GM19035 (cell line): Measurements from ENCODE around the gene SLC5A4.
"Not testable (repeated sequence)": the region's sequence is repeated elsewhere in the genome, so short reads cannot be mapped to it uniquely, and the experiment has no call there.

Experiments
- ATAC-seq: cut with Tn5 transposase; IDR thresholded peaks from one replicate; pipeline ENCODE4 v1.9.1; 2021; ENCODE audit not compliant: unreplicated experiment

Gene SLC5A4

GRCh38 chr22:32202161-32202538 is 53.0 kb downstream of the SLC5A4 start:
- ATAC-seq = no peak

- no peak for ATAC-seq
Observed at GRCh38 chr22:32200752-32201151, 54.4 kb downstream of the SLC5A4 start.

- no peak for ATAC-seq
Observed at GRCh38 chr22:32199961-32200360, 55.2 kb downstream of the SLC5A4 start.

GRCh38 chr22:32199341-32199740 is 55.8 kb downstream of the SLC5A4 start:
- no peak for ATAC-seq

GRCh38 chr22:32197553-32198226 is 57.5 kb downstream of the SLC5A4 start:
- ATAC-seq = not testable (repeated sequence)

GRCh38 chr22:32195900-32196299 is 59.2 kb downstream of the SLC5A4 start:
- not testable (repeated sequence) for ATAC-seq

GRCh38 chr22:32193346-32193745 is 61.8 kb downstream of the SLC5A4 start:
- not testable (repeated sequence) for ATAC-seq

- not testable (repeated sequence) for ATAC-seq
Observed at GRCh38 chr22:32191021-32191420, 64.1 kb downstream of the SLC5A4 start.

GRCh38 chr22:32185821-32186220 is 69.3 kb downstream of the SLC5A4 start:
- ATAC-seq = no peak

- ATAC-seq = no peak
Observed at GRCh38 chr22:32183625-32184024, 71.5 kb downstream of the SLC5A4 start.

GRCh38 chr22:32181043-32181442 is 74.1 kb downstream of the SLC5A4 start:
- ATAC-seq = no peak

- ATAC-seq = no peak
Observed at GRCh38 chr22:32177221-32177765, 77.9 kb downstream of the SLC5A4 start.

GRCh38 chr22:32175683-32176644 is 79.2 kb downstream of the SLC5A4 start:
- ATAC-seq = no peak

- no peak for ATAC-seq
Observed at GRCh38 chr22:32175115-32175514, 80.0 kb downstream of the SLC5A4 start.
